HG03139 (cell line): ENCODE data around the gene ATOSA.

Source experiments
- ATAC-seq: cut with Tn5 transposase; IDR thresholded peaks from one replicate; pipeline ENCODE4 v1.9.1; 2021; ENCODE audit not compliant: unreplicated experiment

Gene ATOSA

GRCh38 chr15:52653431-52653964 lies 25.7 kb downstream of the ATOSA start:
- no peak for ATAC-seq

- ATAC-seq: no peak
Measured at GRCh38 chr15:52652984-52653383, 26.2 kb downstream of the ATOSA start.

DNA sequence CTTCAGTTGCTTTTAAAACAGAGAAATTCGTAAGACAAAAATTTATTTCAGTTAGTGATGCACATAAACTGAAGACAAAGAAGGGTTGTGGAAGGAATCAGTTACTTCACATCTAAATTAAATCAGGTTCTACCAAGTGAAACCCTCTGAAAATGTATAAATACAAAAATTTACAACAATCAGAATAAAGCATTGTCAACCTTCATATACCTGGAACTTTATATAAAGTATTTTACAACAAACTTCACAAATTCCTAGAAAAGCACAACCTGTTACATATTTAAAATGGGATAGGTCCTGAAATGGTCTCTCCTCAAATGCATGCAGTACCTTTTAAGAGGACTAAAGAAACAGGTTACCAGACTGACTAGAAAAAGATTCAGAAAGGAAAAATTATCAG lies 26.9 kb downstream of the ATOSA start:
- no peak for ATAC-seq

GRCh38 chr15:52651868-52652267 lies 27.3 kb downstream of the ATOSA start:
- ATAC-seq: no peak

GRCh38 chr15:52651114-52651513 lies 28.1 kb downstream of the ATOSA start:
- ATAC-seq: no peak

- ATAC-seq: no peak
Measured at GRCh38 chr15:52649686-52650085, 29.5 kb downstream of the ATOSA start.

- ATAC-seq: no peak
Measured at GRCh38 chr15:52645916-52646315, 33.3 kb downstream of the ATOSA start.

DNA sequence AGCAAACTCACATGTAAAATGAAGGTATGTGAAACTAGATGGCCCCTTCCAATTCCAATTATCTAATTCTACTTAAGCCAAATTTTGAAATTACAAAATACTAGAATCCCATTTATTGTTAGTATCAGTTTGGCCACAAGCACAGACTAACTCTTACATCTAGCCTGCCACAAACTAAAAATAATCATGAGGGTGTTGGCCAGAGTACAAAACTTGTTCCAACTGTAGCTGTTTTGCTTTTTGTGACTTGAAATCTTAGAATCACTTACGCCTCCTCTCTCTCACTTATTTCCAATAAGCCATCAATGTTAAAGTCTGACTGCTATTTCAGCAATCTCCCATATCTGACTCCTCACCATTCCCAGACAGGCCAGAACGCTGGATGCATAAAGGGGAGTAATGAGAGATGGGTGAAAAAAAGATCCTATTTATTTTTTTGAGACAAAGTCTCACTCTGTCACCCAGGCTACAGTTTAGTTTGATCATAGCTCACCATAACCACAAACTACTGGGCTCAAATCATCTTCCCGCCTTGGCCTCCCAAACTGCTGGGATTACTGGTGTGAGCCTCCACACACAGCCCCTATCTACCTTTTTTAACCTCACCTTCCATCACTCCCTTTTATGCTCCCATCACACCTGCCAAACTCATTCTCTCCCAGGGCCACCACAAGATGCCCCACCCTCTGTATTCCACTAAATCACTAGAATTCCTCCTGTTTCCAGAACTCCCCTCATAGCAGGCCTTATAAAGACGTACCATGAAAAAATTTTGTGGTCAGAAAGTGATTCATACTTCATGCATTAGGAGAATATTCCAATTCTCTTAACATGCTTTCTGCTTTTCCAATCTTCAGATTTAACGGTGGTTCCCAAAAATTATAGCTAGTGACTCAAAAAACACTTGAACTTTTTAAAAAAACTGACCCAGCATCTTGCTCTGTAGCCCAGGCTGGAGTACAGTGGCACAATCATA lies 36.5 kb downstream of the ATOSA start:
- no peak for ATAC-seq

DNA sequence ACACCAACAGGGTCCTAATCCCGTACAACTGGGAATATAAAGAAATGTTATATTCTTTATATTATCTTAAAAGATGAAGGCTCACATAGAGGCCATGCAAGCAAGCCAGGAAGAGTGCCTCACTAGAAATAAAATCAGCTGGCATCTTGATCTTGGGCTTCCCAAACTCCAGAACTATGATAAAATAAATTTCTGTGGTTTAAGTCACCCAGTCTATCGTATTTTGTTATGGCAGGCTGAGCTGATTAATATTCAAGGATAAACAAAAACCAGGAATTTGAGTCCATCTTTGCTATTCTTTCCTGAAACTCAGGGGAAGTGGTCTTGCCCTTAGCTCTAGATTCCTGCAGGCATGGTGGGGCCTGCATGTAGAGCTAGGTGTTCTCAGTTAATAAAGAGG lies 42.7 kb downstream of the ATOSA start:
- ATAC-seq: no peak

DNA sequence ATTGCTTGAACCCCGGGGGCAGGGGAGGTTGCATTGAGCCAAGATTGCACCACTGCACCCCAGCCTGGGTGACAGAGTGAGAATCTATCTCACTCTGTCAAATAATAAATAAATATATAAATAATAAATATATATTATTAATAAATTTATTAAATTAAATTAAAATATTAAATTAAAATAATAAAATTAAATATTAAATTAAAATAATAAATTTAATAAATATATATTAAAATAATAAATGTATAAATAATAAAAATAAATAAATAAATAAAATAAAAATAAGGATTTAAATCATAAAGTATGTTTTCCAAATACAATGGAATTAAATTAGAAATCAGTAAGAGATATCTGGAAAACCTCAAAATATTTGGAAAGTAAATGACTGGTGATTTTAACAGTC lies 43.3 kb downstream of the ATOSA start:
- no peak for ATAC-seq
